AG10803 (cell line): ENCODE data around the gene NPPC.

Experiments used
- DNase-seq: peaks from one replicate; pipeline ENCODE4 v3.0.0; 2010; ENCODE audit warnings: low read depth
- H3K4me3 ChIP-seq: 2 replicates; pipeline ENCODE4 v1.5.1; 2011; ENCODE audit warnings: mild to moderate bottlenecking, low read length, control low read depth
- TF ChIP-seq, protein P1 (sequence below): conservative IDR thresholded peaks from 2 replicates; pipeline ENCODE4 v1.5.1; 2011; ENCODE audit warnings: mild to moderate bottlenecking, low read length, control low read depth, inconsistent platforms

NPPC gene

GRCh38 chr2:231874944-231875343 is 51.3 kb downstream of the NPPC start:
- TF ChIP-seq, protein P1, sequence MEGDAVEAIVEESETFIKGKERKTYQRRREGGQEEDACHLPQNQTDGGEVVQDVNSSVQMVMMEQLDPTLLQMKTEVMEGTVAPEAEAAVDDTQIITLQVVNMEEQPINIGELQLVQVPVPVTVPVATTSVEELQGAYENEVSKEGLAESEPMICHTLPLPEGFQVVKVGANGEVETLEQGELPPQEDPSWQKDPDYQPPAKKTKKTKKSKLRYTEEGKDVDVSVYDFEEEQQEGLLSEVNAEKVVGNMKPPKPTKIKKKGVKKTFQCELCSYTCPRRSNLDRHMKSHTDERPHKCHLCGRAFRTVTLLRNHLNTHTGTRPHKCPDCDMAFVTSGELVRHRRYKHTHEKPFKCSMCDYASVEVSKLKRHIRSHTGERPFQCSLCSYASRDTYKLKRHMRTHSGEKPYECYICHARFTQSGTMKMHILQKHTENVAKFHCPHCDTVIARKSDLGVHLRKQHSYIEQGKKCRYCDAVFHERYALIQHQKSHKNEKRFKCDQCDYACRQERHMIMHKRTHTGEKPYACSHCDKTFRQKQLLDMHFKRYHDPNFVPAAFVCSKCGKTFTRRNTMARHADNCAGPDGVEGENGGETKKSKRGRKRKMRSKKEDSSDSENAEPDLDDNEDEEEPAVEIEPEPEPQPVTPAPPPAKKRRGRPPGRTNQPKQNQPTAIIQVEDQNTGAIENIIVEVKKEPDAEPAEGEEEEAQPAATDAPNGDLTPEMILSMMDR, result no peak
- DNase-seq, result no peak
- H3K4me3 ChIP-seq, result no peak overlapping the region
